Activated CD8-positive, alpha-beta memory T cell treated with anti-CD3 and anti-CD28 coated beads for 36 hours (primary cell): ENCODE measurements around the gene TRIM41. TPM values are rescaled to one million over a fixed set of nuclear protein-coding genes. Genes with fewer than 3 reads are reported as not detected.
"Not testable (repeated sequence)": the region's sequence is repeated elsewhere in the genome, so short reads cannot be mapped to it uniquely, and the experiment has no call there.

Source experiments
- CTCF ChIA-PET: fragments of 350-600 bp; sonication (Branson Sonifier 250); formaldehyde crosslinking; loops from one replicate; lab custom pipeline; 2021; ENCODE audit warnings: antibody characterized with exemption; lab: Charles Lee
- POLR2A ChIA-PET: fragments of 350-600 bp; sonication (Branson Sonifier 250); formaldehyde crosslinking; loops from one replicate; lab custom pipeline; 2021; ENCODE audit warnings: antibody characterized with exemption; lab: Charles Lee
- total RNA-seq, 2 experiments: library from RNA; stranded (reverse); gene quantifications; one replicate each; pipeline ENCODE4 v1.2.3, GENCODE V29; 2021

Gene TRIM41
- total RNA-seq, 2 experiments from 2014 or later, result 36.5 to 38.6 TPM

DNA sequence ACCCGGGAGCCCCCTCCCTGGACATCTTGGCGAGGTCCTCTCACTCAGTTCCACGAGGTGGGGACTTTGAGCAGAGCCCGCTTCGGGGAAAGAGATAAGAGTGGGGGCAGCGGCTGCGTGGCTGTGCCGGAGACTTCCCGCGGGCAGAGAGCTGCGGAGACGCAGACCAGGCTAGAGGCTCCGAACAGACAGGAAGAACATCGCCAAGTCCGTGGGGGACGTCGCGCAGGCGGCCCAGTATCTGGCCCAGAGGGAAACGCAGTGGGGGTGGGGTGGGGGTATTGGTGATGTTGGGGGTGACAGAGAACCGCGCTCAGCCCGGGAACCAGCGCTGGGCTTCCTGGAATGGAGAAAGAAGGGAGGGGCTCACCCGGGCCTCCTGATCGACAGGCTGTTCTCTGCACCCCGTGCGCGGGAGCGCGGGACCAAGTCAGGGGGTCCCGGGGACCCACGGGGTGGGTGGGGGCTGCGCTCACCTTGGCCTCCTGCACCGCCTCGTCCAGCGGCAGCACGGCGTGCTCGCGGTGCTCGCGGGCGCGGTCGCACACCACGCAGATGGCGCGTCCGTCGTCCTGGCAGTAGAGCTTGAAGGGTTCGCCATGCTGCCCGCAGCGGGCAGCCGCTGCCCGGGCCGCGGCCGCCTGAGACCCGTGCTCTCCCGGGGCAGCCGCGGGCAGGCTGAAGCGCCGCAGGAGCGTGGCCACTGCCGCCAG lies 18.8 kb upstream of the TRIM41 start:
- POLR2A ChIA-PET, result interaction anchor here (0.7 to 2.5 kb wide), 4 partner anchors 12 to 19 kb away, joined by 3 to 17 read pairs (median 6); partner anchors contain the start of gene TRIM41
- CTCF ChIA-PET, result interaction anchor here (1.1 to 7.2 kb wide), 3 partner anchors 10 to 18 kb away, joined by 3 to 94 read pairs (median 4); partner anchors contain the start of gene TRIM41

GRCh38 chr5:181204826-181205760 lies 18.0 kb upstream of the TRIM41 start, which contains the start of gene TRIM7:
TRIM7 (minus strand) TSS chr5:181205196; CDS start chr5:181205110, 86 bp downstream.
- CTCF ChIA-PET, result interaction anchor here (1.1 to 7.2 kb wide), 4 partner anchors 9 to 21 kb away, joined by 3 to 94 read pairs (median 10); partner anchors contain the start of gene TRIM41
- POLR2A ChIA-PET, result interaction anchor here (0.7 to 2.5 kb wide), 4 partner anchors 13 to 18 kb away, joined by 3 to 17 read pairs (median 6); partner anchors contain the start of gene TRIM41

DNA sequence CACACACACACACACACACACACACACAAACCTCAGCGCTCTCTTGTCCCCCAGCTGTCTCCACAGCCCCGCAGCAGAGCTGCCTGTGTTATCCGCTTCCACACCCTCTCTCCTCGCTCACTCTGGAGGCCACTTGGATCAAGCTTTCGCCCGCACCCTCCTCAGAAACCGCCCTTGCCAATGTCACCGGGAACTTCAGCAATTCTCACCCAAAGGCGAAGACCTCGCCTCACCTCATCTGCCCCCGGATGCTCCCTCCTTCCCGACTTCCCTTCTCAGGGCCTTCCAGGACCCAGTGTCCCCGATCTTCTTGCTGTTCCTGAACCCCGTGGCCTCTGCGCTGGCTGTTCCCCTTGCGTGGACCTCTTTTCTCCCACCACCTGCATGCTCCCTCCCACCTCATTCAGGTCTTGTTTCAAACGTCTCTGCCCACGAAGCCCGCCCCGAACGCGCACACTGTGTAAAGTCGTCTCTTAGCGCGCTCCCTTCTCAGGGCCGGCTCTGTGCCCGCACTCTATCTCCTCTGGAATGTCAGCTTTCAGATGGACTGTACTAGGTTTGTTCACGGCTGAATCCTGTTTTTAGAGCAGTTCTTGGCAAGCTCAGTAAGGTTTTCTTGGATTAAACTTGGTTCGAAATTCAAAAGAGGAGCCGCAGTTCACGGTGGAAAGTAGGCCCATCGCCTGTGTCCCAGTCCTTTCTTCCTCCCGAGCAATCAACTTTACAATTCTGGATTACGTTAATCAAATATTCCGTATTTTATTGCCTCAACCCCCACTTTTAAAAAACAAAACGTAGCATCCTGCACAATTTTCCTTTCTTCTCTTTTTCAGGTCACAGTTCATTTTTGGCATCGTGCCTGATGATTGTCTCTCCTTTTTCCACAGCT lies 17.1 kb upstream of the TRIM41 start:
- CTCF ChIA-PET, result interaction anchor here (0.6 to 7.2 kb wide), 6 partner anchors 12 to 913 kb away, joined by 3 to 94 read pairs (median 9); partner anchors contain the start of genes RACK1 and TRIM41

DNA sequence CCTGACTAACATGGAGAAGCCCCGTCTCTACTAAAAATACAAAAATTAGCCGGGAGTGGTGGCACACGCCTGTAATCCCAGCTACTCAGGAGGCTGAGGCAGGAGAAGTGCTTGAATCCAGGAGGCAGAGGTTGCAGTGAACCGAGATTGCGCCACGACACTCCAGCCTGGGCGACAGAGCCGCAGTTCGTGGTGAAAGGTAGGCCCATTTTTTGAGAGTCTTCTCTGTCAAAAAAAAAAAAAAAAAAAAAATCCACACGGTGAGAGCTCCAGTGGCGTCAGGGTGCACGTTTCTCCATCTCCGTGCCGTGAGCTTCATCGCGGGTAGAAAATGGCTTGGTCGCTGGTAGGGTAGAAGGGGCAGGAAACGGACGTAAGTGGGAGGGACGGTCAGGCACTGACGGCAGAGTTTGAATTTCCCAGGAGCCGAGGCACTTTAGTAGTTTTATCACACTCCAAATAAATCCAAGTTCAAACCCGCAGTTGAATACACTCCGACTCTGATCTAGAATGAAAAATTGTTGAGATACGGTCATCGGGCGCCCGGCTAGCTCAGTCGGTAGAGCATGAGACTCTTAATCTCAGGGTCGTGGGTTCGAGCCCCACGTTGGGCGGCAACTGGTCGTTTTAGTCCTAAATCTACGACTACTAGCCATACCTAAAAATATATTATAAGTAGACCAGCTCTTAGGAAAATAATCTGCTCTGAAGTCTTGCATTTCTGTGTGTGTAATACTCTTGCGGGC lies 15.7 kb upstream of the TRIM41 start:
- CTCF ChIA-PET, result interaction anchor here (0.6 to 7.2 kb wide), 9 partner anchors 13 to 914 kb away, joined by 3 to 94 read pairs (median 6); partner anchors contain the start of genes RACK1, TRIM41 and TRIM52
- POLR2A ChIA-PET, result interaction anchor here (0.7 to 2.7 kb wide), 8 partner anchors 16 to 36 kb away, joined by 3 to 26 read pairs (median 4); partner anchors contain the start of genes RACK1 and TRIM41

More for the DNA sequence above, 17.1 kb upstream of the TRIM41 start:
- POLR2A ChIA-PET, result interaction anchor here (1.0 to 2.7 kb wide), 6 partner anchors 15 to 38 kb away, joined by 3 to 26 read pairs (median 6); partner anchors contain the start of genes RACK1 and TRIM41

GRCh38 chr5:181207960-181208253 lies 15.2 kb upstream of the TRIM41 start:
- POLR2A ChIA-PET, result interaction anchor here (1.0 to 2.7 kb wide), 4 partner anchors 16 to 36 kb away, joined by 3 to 26 read pairs (median 12); partner anchors contain the start of gene RACK1
- CTCF ChIA-PET, result interaction anchor here (1.0 to 7.2 kb wide), 5 partner anchors 13 to 37 kb away, joined by 4 to 94 read pairs (median 10); partner anchors contain the start of genes RACK1 and TRIM41

DNA sequence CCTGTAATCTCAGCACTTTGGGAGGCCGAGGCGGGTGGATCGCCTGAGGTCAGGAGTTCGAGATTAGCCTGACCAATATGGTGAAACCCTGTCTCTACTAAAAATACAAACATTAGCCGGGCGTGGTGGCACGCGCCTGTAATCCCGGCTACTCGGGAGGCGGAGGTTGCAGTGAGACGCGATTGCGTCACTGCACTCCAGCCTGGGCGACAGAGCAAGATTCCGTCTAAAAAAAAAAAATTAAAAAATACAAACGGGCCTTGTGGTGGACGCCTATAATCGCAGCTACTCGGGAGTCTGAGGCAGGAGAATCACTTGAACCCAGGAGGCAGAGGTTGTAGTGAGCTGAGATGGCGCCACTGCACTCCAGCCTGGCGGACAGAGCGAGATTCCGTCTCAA lies 14.1 kb upstream of the TRIM41 start:
- CTCF ChIA-PET, result interaction anchor here (1.6 to 7.2 kb wide), 2 partner anchors 12 to 19 kb away, joined by 4 to 94 read pairs; no protein-coding TSS in a partner anchor
- POLR2A ChIA-PET, result interaction anchor here (0.6 kb wide), 1 partner anchor 407 kb away, joined by 3 read pairs; the partner anchor contains the start of gene MGAT1

DNA sequence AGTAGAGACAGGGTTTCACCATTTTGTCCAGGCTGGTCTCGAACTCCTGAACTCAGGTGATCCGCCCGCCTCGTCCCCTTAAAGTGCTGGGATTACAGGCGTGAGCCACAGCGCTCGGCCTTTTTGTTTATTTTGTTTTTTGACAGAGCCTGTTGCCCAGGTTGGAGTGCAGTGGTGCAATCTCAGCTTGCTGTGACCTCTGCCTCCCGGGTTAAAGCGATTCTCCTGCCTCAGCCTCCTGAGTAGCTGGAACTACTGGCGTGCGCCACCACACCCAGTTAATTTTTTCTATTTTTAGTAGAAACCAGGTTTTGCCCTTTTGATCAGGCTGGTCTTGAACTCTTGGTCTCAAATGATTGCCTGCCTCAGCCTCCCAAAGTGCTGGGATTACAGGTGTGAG lies 12.9 kb upstream of the TRIM41 start:
- CTCF ChIA-PET, result interaction anchor here (1.2 to 1.6 kb wide), 2 partner anchors 13 to 33 kb away, joined by 3 to 4 read pairs; no protein-coding TSS in a partner anchor
- POLR2A ChIA-PET, result not testable (repeated sequence)

DNA sequence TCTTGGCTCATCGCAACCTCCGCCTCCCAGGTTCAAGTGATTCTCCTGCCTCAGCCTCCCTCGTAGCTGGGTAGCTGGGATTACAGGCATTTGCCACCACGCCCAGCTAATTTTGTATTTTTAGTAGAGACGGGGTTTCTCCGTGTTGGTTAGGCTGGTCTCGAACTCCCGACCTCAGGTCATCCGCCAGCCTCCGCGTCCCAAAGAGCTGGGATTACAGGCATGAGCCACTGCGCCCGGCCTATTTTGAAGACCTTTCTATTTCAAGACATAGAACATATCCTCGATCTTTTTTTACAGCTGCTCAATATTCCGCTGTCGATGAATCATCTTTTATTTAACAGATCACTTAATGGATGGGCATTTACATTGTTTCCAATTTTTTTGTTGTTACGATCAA lies 12.4 kb upstream of the TRIM41 start:
- CTCF ChIA-PET, result interaction anchor here (0.6 to 1.2 kb wide), 2 partner anchors 21 to 33 kb away, joined by 3 read pairs; no protein-coding TSS in a partner anchor
- POLR2A ChIA-PET, result not testable (repeated sequence)

GRCh38 chr5:181211208-181211607 lies 11.9 kb upstream of the TRIM41 start:
- ChIA-PET POLR2A (no interaction called here), CTCF (interaction anchor here (0.6 to 1.2 kb wide), 2 partner anchors 21 to 34 kb away, joined by 3 read pairs; no protein-coding TSS in a partner anchor)

GRCh38 chr5:181212080-181212479 lies 11.0 kb upstream of the TRIM41 start:
- CTCF ChIA-PET, result no interaction called here

GRCh38 chr5:181212934-181213333 lies 10.1 kb upstream of the TRIM41 start:
- CTCF ChIA-PET, result no interaction called here
- POLR2A ChIA-PET, result no interaction called here

More at GRCh38 chr5:181212080-181212479, 11.0 kb upstream of the TRIM41 start:
- POLR2A ChIA-PET, result no interaction called here

DNA sequence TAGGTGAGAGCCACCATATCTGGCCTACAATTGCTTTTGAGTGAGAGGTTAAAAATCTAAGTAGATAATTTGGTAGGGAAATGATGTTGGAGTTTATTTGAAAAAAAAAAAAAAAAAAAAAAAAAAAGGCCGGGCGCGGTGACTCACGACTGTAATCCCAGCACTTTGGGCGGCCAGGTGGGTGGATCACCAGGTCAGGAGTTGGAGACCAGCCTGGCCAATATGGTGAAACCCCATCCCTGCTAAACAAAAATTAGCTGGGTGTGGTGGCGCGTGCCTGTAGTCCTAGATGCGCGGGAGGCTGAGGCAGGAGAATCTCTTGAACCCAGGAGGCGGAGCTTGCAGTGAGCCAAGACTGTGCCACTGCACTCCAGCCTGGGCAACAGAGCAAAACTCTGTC lies 8.8 kb upstream of the TRIM41 start:
- CTCF ChIA-PET, result interaction anchor here (1.0 kb wide), 1 partner anchor 10 kb away, joined by 3 read pairs; the partner anchor contains the start of gene TRIM7

DNA sequence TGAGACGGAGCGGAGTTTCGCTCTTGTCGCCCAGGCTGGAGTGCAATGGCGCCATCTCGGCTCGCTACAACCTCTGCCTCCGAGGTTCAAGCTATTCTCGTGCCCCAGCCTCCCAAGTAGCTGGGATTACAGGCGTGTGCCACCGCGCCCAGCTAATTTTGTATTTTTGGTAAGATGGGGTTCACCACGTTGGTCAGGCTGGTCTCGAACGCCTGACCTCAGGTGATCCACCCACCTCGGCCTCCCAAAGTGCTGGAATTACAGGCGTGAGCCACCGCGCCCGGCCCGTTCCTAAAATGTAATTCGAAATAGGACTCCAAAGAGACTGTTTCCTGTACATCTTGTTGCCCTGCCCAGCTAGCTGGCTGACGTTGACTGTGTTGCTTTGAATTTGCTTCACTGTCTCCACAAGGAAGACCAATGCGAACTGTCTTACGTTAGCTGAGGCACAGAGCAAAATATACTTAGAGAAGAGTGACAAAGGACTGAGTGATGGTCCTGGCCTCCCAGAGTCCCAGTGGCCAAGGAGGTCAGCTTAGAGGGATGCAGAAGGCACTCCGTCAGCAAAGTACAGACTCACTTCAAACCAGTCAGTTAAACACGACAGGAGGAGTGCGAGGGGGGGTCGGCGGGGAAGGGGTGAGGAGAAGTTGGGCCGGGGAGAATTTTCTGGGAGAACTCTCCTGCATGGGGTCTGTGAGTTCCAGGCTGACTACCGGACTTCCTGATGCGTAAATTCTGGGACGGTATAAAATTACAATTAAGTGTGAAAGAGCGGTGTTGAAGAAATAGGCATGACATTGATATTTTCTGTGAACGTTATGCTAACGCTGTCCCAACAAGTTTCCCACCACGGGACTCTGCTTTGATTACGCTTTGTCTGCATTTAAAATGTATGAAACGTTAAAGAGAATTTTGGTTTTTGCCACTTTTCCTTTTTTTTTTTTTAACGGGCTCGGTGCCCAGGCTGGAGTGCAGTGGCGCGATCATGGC lies 6.8 kb upstream of the TRIM41 start:
- CTCF ChIA-PET, result no interaction called here
- POLR2A ChIA-PET, result no interaction called here

More for the DNA sequence above, 8.8 kb upstream of the TRIM41 start:
- POLR2A ChIA-PET, result interaction anchor here (0.6 kb wide), 1 partner anchor 48 kb away, joined by 5 read pairs; no protein-coding TSS in a partner anchor

GRCh38 chr5:181217111-181217802 lies 5.8 kb upstream of the TRIM41 start:
- CTCF ChIA-PET, result no interaction called here
- POLR2A ChIA-PET, result no interaction called here

DNA sequence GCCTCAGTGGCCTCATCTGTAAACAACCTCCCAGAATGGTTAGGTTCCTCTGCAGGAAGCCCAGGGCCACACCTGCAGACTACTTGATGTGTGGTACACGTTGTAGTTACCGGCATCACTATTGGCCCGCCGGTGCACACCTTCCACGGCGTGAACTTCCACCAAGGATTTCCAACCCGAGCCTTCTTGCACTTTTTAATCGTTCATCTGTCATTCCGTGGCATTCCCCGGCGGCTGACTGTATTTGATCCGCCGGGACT lies 5.3 kb upstream of the TRIM41 start:
- ChIA-PET CTCF (no interaction called here), POLR2A (no interaction called here)
